Activated effector memory CD4-positive, alpha-beta T cell treated with Interleukin-2 at 50 U/mL for 16 hours (primary cell): Measurements from ENCODE around the gene ZNF497.
"Not testable (repeated sequence)": the region's sequence is repeated elsewhere in the genome, so short reads cannot be mapped to it uniquely, and the experiment has no call there.

Experiments
- DNase-seq: peaks from one replicate; pipeline ENCODE4 v3.0.0-alpha.2; 2020

Gene ZNF497

GRCh38 chr19:58345558-58345957 lies 17.0 kb downstream of the ZNF497 start:
- no peak for DNase-seq

GRCh38 chr19:58338825-58339558 lies 23.6 kb downstream of the ZNF497 start:
- no peak for DNase-seq

GRCh38 chr19:58338336-58338735 lies 24.2 kb downstream of the ZNF497 start:
- no peak for DNase-seq

- no peak for DNase-seq
Measured at GRCh38 chr19:58336820-58337219, 25.7 kb downstream of the ZNF497 start.

- no peak for DNase-seq
Measured at GRCh38 chr19:58336216-58336615, 26.3 kb downstream of the ZNF497 start.

- DNase-seq: no peak
Measured at GRCh38 chr19:58335630-58336029, 26.9 kb downstream of the ZNF497 start.

- no peak for DNase-seq
Measured at GRCh38 chr19:58334691-58335249, 27.8 kb downstream of the ZNF497 start.

GRCh38 chr19:58332697-58333096 lies 29.9 kb downstream of the ZNF497 start:
- DNase-seq: no peak

GRCh38 chr19:58330458-58330857 lies 32.1 kb downstream of the ZNF497 start:
- no peak for DNase-seq

- no peak for DNase-seq
Measured at GRCh38 chr19:58328999-58329398, 33.6 kb downstream of the ZNF497 start.

GRCh38 chr19:58326914-58327726 lies 35.4 kb downstream of the ZNF497 start, which contains the start of gene ZSCAN22:
TSS of gene ZSCAN22 (plus strand) at chr19:58326994. CDS start at chr19:58334803, 7,809 bp downstream.
- DNase-seq: peak; percentile 78

GRCh38 chr19:58326501-58326913 lies 36.0 kb downstream of the ZNF497 start:
- no peak for DNase-seq

- no peak for DNase-seq
Measured at GRCh38 chr19:58325311-58326022, 37.1 kb downstream of the ZNF497 start.

GRCh38 chr19:58319241-58319640 lies 43.3 kb downstream of the ZNF497 start:
- DNase-seq: no peak

GRCh38 chr19:58318297-58318696 lies 44.3 kb downstream of the ZNF497 start:
- no peak for DNase-seq

- no peak for DNase-seq
Measured at GRCh38 chr19:58317476-58318072, 45.0 kb downstream of the ZNF497 start.

GRCh38 chr19:58315580-58315979 lies 47.0 kb downstream of the ZNF497 start:
- no peak for DNase-seq

GRCh38 chr19:58311345-58311865 lies 51.1 kb downstream of the ZNF497 start:
- no peak for DNase-seq

GRCh38 chr19:58310685-58311084 lies 51.9 kb downstream of the ZNF497 start:
- not testable (repeated sequence) for DNase-seq

GRCh38 chr19:58307736-58308135 lies 54.8 kb downstream of the ZNF497 start:
- DNase-seq: no peak

GRCh38 chr19:58305932-58306323 lies 56.6 kb downstream of the ZNF497 start:
- no peak for DNase-seq
